Spinal cord (tissue), 10 donors: ENCODE data around the gene GNAQ. TPM values are rescaled to one million over a fixed set of nuclear protein-coding genes. Genes with fewer than 3 reads are reported as not detected.
"Not testable (repeated sequence)": the region's sequence is repeated elsewhere in the genome, so short reads cannot be mapped to it uniquely, and the experiment has no call there.

ENCODE experiments used
- DNase-seq, 6 donors: peaks; one replicate each; pipeline versions ENCODE4 v3.0.0 to v3.0.0-alpha.2; 2013 to 2015; ENCODE audit warnings: low spot score in 6 of 6, low read depth in 4 of 6
- H3K27ac ChIP-seq: one replicate; pipeline ENCODE4 v1.5.1; 2013; ENCODE audit warnings: low read depth, low read length, control low read depth
- H3K27me3 ChIP-seq: one replicate; pipeline ENCODE4 v1.6.1; 2013; ENCODE audit warnings: low read length; ENCODE audit not compliant: control insufficient read depth, insufficient read depth
- H3K36me3 ChIP-seq: one replicate; pipeline ENCODE4 v1.6.1; 2013; ENCODE audit warnings: low read length; ENCODE audit not compliant: control insufficient read depth, insufficient read depth
- H3K4me1 ChIP-seq: one replicate; pipeline ENCODE4 v1.6.1; 2013; ENCODE audit warnings: low read length; ENCODE audit not compliant: control insufficient read depth, insufficient read depth
- H3K4me3 ChIP-seq: one replicate; pipeline ENCODE4 v1.5.1; 2013; ENCODE audit warnings: low read depth, low read length, control low read depth
- H3K9me3 ChIP-seq: one replicate; pipeline ENCODE4 v1.6.1; 2013; ENCODE audit warnings: low read length; ENCODE audit not compliant: control insufficient read depth, insufficient read depth
- WGBS: methylation state at CpG from one replicate; pipeline ENCODE4 v1.1.5; 2013; ENCODE audit warnings: missing lambda C conversion rate; ENCODE audit not compliant: insufficient coverage; 5-methylcytosine and 5-hydroxymethylcytosine counted together
- polyA plus RNA-seq, 2 donors: library from polyadenylated mRNA; unstranded; fragments of 120-200 nt; gene quantifications; one replicate each; pipeline ENCODE4 v1.2.1, GENCODE V29; 2013; ENCODE audit not compliant: insufficient read length in 2 of 2
- total RNA-seq, 2 donors: library from RNA; depleted of rRNA in 1 of 2; stranded (reverse); fragments of 120-200 nt in 1 of 2; fragments of >200 nt in 1 of 2; gene quantifications; one replicate each; pipeline versions ENCODE4 v1.2.3 to v1.2.4, GENCODE V29; 2013 to 2014
- donor health status: healthy.

GNAQ gene
- total and polyA plus RNA-seq, 4 donors, result 53.2 to 134 (median 102) TPM

DNA sequence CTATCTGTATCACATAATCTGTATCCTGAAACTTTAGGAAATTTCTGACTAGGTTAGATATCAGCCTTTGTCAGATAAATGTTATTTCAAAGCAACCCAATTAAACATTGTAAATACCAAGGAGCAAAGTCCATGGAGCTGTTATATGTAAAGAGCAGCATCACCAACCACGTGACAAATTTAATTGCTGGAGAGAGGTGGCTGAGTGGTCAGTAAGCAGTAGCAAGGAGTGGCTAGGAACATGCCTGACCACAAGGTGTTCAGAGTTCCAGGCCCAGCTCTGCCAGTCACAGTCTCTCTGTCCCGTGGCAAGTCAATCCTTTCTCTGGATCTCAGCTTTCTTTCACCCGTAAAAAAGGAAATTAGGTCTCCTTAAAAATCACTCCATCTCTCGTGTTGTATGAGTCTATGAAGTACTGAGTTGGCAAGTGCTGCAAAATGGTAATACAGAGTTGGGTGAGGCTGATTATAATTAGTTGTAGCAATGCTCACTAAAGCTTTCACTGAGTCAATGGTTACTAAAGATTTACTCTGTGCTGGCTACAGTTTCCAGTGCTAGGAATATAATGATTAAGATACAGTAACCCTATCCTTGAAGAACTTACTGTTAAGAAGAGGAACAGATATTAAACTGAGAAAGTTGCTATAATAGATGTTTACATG, 166.1 kb downstream of the GNAQ start:
- Histone ChIP-seq H3K27me3 (no peaks in the 10 kb centered on the region), H3K27ac (no peak overlapping the region), H3K36me3 (no peaks in the 10 kb centered on the region), H3K4me3 (no peak overlapping the region), H3K9me3 (peaks cover 5% of the 10 kb centered on the region), H3K4me1 (no peaks in the 10 kb centered on the region)
- DNase-seq, result no peak
- 80% methylated on average over 1 of the region's 4 CpGs for WGBS

DNA sequence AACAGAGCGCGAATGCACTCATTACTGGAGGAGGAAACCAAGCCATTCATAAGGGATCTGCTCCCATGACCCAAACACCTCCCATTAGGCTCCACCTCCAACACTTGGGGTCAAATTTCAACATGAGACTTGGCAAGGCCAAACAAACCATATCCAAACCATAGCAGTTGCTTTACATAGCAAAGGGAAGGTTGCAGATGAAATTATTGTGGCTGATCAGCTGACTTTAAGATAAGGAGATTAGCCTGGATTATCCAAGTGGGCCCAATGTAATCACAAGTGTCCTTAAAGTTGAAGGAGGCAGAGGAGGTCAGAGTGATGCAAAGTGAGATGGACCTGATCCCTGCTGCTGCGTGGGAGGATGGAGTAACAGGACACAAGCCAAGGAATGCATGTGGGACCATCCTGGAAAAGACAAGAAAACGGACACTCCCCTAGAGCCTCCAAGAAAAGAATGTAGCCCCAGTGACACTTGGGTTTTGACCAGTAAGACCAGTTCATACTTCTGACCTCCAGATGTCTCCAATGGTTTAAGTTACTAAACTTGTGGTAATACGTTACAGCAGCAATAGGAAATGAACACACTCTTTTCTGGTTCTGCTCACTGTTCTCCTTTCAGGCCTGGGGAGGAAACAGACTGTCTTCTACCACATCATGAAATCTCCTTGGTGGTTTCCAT, 167.3 kb downstream of the GNAQ start:
- no CpG with 5 or more reads among the region's 5 CpGs for WGBS
- Histone ChIP-seq H3K36me3 (no peaks in the 10 kb centered on the region), H3K27me3 (no peaks in the 10 kb centered on the region), H3K27ac (no peak overlapping the region), H3K9me3 (peaks cover 5% of the 10 kb centered on the region), H3K4me1 (no peaks in the 10 kb centered on the region), H3K4me3 (no peak overlapping the region)
- DNase-seq, result no peak

DNA sequence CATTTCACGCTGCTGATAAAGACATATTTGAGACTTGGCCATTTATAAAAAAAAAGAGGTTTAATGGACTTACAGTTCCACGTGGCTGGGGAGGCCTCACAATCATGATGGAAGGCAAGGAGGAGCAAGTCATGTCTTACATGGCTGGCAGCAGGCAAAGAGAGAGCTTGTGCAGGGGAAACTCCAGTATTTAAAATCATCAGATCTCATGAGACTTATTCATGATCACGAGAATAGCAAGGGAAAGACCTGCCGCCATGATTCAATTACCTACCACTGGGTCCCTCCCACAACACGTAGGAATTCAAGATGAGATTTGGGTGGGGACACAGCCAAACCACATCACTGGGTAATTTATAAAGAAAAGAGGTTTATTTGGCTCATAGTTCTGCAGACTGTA, 168.0 kb downstream of the GNAQ start:
- not testable (repeated sequence) for H3K4me3 ChIP-seq, H3K4me1 ChIP-seq, H3K27me3 ChIP-seq, H3K9me3 ChIP-seq, H3K36me3 ChIP-seq, H3K27ac ChIP-seq, DNase-seq
- 100% methylated on average over 1 of the region's 5 CpGs for WGBS

DNA sequence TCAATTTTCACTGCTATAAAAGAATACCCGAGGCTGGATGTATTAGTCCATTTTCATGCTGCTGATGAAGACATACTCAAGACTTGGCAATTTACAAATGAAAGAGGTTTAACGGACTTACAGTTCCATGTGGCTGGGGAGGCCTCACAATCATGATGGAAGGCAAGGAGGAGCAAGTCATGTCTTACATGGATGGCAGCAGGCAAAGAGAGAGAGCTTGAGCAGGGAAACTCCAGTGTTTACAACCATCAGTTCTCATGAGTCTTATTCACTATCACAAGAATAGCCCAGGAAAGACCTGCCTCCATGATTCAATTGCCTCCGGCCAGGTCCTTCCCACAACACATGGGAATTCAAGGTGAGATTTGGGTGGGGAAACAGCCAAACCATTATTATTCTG, 170.7 kb downstream of the GNAQ start:
- H3K4me3 ChIP-seq, DNase-seq, H3K27ac ChIP-seq, H3K4me1 ChIP-seq, H3K36me3 ChIP-seq, H3K27me3 ChIP-seq: not testable (repeated sequence)
- WGBS, result 93% methylated on average over 3 of the region's 3 CpGs
- peaks cover 11% of the 10 kb centered on the region for H3K9me3 ChIP-seq

DNA sequence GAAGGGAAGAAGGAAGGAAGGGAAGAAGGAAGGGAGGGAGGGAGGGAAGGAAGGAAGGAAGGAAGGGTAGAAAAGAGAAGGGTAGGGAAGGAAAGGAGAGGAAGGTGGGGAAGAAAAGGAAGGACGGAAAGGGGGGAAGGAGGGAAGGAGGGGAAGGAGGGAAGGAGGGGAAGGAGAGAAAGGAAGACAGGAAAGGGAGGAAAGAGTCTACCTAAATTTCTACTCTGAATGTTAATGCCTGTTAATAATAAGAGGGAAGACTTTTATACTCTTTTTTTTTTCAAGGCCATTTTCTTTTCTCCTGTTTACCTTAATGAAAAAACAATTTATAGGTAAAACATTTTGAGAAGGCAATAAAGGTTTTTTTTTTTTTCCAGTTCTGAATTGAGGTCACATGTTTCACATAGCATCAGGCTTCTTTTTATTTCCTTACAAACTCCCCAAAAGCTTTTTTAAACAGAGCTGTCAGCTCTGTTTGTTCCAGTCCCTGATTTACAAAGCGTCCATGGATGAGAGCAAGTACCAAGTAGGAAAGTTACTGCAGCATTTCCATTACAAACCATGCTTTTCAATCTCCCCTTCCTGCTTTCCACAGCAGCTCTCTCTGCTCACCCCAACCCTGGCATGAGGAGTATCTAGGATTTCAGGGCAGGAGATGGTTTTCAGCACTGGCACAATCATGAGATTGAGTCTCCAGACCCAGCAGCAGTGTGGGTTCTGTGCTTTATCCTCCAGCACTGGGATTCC, 173.9 kb downstream of the GNAQ start:
- H3K4me3 ChIP-seq, result no peak overlapping the region
- peak in 2 of 6 donors; percentile 46 to 54 for DNase-seq
- H3K27ac ChIP-seq, result peak overlapping the region; percentile 25

GRCh38 chr9:77856615-77857014, 175.0 kb downstream of the GNAQ start:
- Histone ChIP-seq H3K4me1 (peaks cover 7% of the 10 kb centered on the region), H3K9me3 (peaks cover 6% of the 10 kb centered on the region), H3K4me3 (no peak overlapping the region), H3K36me3 (no peaks in the 10 kb centered on the region), H3K27me3 (no peaks in the 10 kb centered on the region), H3K27ac (no peak overlapping the region)
- no peak for DNase-seq
- WGBS, result no CpG with 5 or more reads among the region's 1 CpG

More for the DNA sequence above, 173.9 kb downstream of the GNAQ start:
- H3K36me3 ChIP-seq, result no peaks in the 10 kb centered on the region
- H3K27me3 ChIP-seq, result no peaks in the 10 kb centered on the region
- no peaks in the 10 kb centered on the region for H3K4me1 ChIP-seq
- H3K9me3 ChIP-seq, result peaks cover 6% of the 10 kb centered on the region
- 75% methylated on average over 1 of the region's 2 CpGs for WGBS

DNA sequence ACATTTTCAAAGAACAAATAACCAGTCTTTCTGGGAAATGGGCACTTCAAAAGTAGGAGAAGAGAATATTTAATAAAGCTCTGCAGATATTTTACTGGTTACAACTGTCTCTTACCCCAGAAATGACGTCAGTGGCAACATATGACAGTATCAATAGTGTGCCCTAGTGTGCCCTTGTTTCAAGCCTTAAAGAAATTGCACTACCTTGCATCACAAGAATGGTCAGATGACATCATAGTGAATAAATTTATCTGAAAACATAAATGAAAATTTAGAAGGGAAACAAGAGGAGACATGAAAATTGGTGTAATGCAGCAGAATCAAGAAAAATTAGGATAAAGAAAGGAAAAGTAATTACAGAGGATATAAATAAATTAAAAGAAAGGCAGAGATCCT, 176.7 kb downstream of the GNAQ start:
- Histone ChIP-seq H3K4me3 (no peak overlapping the region), H3K9me3 (peaks cover 6% of the 10 kb centered on the region), H3K27ac (no peak overlapping the region), H3K27me3 (no peaks in the 10 kb centered on the region), H3K36me3 (no peaks in the 10 kb centered on the region), H3K4me1 (peaks cover 11% of the 10 kb centered on the region)
- no peak for DNase-seq
- no CpG with 5 or more reads among the region's 1 CpG for WGBS

DNA sequence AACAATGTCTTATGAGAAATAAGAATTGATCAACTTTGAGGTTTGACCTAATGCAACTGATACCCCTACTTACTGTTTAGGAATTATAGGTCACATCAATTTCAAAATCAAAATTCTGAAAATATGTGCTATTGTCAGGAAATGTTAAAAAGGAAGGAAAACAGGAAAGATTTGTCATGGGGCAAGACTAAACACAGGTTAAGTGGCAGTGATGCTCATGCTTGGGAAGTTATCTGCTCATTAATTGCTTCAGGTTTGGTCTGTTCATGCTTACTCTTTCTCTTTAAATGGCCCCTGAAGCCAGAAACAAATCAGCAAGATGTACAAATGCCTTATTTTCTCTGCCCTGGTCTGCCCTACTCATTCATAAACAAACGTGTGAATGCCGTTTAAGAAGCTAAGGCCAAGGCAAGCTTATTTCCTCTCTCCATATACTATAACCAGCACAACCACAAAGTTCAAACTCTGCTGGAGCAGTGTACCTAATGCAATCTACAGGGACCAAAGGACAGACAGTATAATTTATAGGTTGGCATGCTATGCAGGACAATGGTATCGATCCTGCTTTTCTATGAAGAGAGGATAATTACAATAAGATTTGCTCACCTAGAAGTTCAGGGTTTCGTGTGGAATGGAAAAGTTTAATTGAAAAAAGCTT, 177.2 kb downstream of the GNAQ start:
- peaks cover 16% of the 10 kb centered on the region for H3K4me1 ChIP-seq
- no peak overlapping the region for H3K27ac ChIP-seq
- WGBS, result 60% methylated on average over 1 of the region's 4 CpGs
- no peak overlapping the region for H3K4me3 ChIP-seq
- peaks cover 6% of the 10 kb centered on the region for H3K9me3 ChIP-seq
- no peaks in the 10 kb centered on the region for H3K36me3 ChIP-seq
- H3K27me3 ChIP-seq, result no peaks in the 10 kb centered on the region
- DNase-seq, result no peak

DNA sequence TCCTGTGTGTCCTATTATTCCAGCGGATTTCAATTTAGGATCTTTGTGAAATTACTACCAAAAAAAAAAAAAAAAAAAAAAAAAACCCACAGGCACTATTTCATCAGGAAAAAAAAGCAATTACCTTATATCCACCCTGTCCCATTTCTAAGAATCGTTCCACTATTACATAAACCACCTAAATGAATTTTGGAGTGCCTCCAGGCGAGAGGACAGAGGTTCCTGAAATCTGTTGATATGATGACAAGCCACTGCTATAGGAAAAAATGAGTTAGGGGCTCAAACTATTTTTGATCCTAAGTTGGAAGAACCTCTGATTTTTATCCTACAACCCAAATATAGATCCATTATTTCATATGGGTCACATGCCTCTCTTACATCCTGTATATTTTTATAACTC, 177.9 kb downstream of the GNAQ start:
- Histone ChIP-seq H3K4me3 (no peak overlapping the region), H3K27ac (no peak overlapping the region), H3K36me3 (no peaks in the 10 kb centered on the region), H3K27me3 (no peaks in the 10 kb centered on the region), H3K9me3 (peaks cover 3% of the 10 kb centered on the region), H3K4me1 (peaks cover 22% of the 10 kb centered on the region)
- no CpG with 5 or more reads among the region's 3 CpGs for WGBS
- DNase-seq, result no peak
